H1 (cell line): ENCODE measurements around the gene SRPX. TPM values are rescaled to one million over a fixed set of nuclear protein-coding genes. Genes with fewer than 3 reads are reported as not detected.

Experiments used
- CTCF ChIA-PET: fragments of 300-600 bp; sonication (Branson Sonifier 250); formaldehyde crosslinking; loops from one replicate; lab custom pipeline; 2021; ENCODE audit not compliant: partially characterized antibody; lab: Charles Lee
- POLR2A ChIA-PET: fragments of 300-600 bp; sonication (Branson Sonifier 250); formaldehyde crosslinking; loops from one replicate; lab custom pipeline; 2021; ENCODE audit warnings: inconsistent platforms; ENCODE audit not compliant: partially characterized antibody; lab: Charles Lee
- DNase-seq, 2 experiments: peaks; one replicate each; pipeline versions ENCODE4 v3.0.0 to v3.0.0-alpha.2; 2010 to 2022; ENCODE audit warnings: low spot score in 2 of 2, low read depth in 1 of 2, mixed read lengths in 1 of 2
- FAIRE-seq: peaks from 2 replicates; lab custom pipeline; 2011; peaks lifted over from hg19 to GRCh38; lab: Jason Lieb, UNC
- H2AFZ ChIP-seq: 2 replicates; pipeline ENCODE4 v1.8.1; 2012; ENCODE audit warnings: low read length, inconsistent platforms
- H2AK5ac ChIP-seq: 2 replicates; pipeline ENCODE4 v1.6.1; 2013; ENCODE audit warnings: low read depth, low read length
- H2BK120ac ChIP-seq: replicated peaks from 2 replicates; pipeline ENCODE3; 2013; ENCODE audit warnings: low read depth, low read length, inconsistent platforms
- H2BK12ac ChIP-seq: 2 replicates; pipeline ENCODE4 v1.6.1; 2013; ENCODE audit warnings: low read depth, low read length
- H2BK15ac ChIP-seq: 2 replicates; pipeline ENCODE4 v1.6.1; 2013; ENCODE audit warnings: low read length
- H2BK20ac ChIP-seq: 2 replicates; pipeline ENCODE4 v1.6.1; 2013; ENCODE audit warnings: low read length
- H2BK5ac ChIP-seq: 2 replicates; pipeline ENCODE4 v1.6.1; 2013; ENCODE audit warnings: low read depth, low read length
- H3K14ac ChIP-seq: 2 replicates; pipeline ENCODE4 v1.6.1; 2013; ENCODE audit warnings: inconsistent platforms; ENCODE audit not compliant: insufficient read length
- H3K18ac ChIP-seq: 2 replicates; pipeline ENCODE4 v1.6.1; 2013; ENCODE audit warnings: low read length; ENCODE audit errors: extremely low read depth
- H3K23ac ChIP-seq: 2 replicates; pipeline ENCODE4 v1.6.1; 2013; ENCODE audit warnings: inconsistent platforms; ENCODE audit not compliant: insufficient read length
- H3K23me2 ChIP-seq: 2 replicates; pipeline ENCODE4 v1.6.1; 2013; ENCODE audit warnings: low read depth, low read length
- H3K27ac ChIP-seq: 2 replicates; pipeline ENCODE4 v1.6.1; 2011; ENCODE audit warnings: low read depth, low read length, inconsistent platforms
- H3K27me3 ChIP-seq, 4 experiments: replicated peaks in 1 of 4; 1 replicate in 1 of 4; 2 replicates in 3 of 4; pipeline versions ENCODE4 v1.6.1 to v1.8.1; 2011 to 2013; ENCODE audit warnings: low read length in 3 of 4, mild to moderate bottlenecking in 3 of 4, inconsistent platforms in 2 of 4, mixed read lengths in 2 of 4, moderate library complexity in 1 of 4; ENCODE audit not compliant: control insufficient read depth in 3 of 4, insufficient read depth in 3 of 4; ENCODE audit errors: extremely low read depth in 1 of 4
- H3K36me3 ChIP-seq, 4 experiments: 2 replicates each; pipeline versions ENCODE4 v1.6.1 to v1.8.1; 2011 to 2013; ENCODE audit warnings: mild to moderate bottlenecking in 4 of 4, low read length in 3 of 4, moderate library complexity in 2 of 4, control low read depth in 1 of 4, inconsistent platforms in 1 of 4; ENCODE audit not compliant: insufficient read depth in 4 of 4, control insufficient read depth in 2 of 4
- H3K4ac ChIP-seq: replicated peaks from 2 replicates; pipeline ENCODE3; 2013; ENCODE audit warnings: low read length, low read depth, mixed read lengths, inconsistent platforms; ENCODE audit not compliant: insufficient read length
- H3K4me1 ChIP-seq, 4 experiments: replicated peaks in 1 of 4; 1 replicate in 1 of 4; 2 replicates in 3 of 4; pipeline versions ENCODE4 v1.6.1 to v1.8.1; 2011 to 2013; ENCODE audit warnings: low read length in 3 of 4, inconsistent platforms in 2 of 4, mixed read lengths in 1 of 4; ENCODE audit not compliant: insufficient read depth in 4 of 4, control insufficient read depth in 3 of 4
- H3K4me2 ChIP-seq, 2 experiments: 2 replicates each; pipeline versions ENCODE4 v1.6.1 to v1.8.1; 2011 to 2013; ENCODE audit warnings: low read depth in 2 of 2, low read length in 2 of 2, control low read depth in 1 of 2, inconsistent platforms in 1 of 2, mild to moderate bottlenecking in 1 of 2; ENCODE audit not compliant: insufficient read depth in 1 of 2
- H3K4me3 ChIP-seq, 4 experiments: fragments of 200-600, 300-600 bp in 1 of 4; sonication (generic), shearing (Covaris generic), sonication (Bioruptor Twin) in 1 of 4; 2 replicates each; pipeline versions ENCODE4 v1.5.1 to v1.8.1; 2011 to 2016; ENCODE audit warnings: low read length in 4 of 4, low read depth in 3 of 4, control low read depth in 2 of 4, inconsistent platforms in 2 of 4, mild to moderate bottlenecking in 2 of 4, mixed read lengths in 1 of 4, moderate library complexity in 1 of 4; ENCODE audit not compliant: insufficient read depth in 2 of 4; ENCODE audit errors: extremely low read depth in 1 of 4
- H3K56ac ChIP-seq: replicated peaks from 2 replicates; pipeline ENCODE3; 2013; ENCODE audit warnings: low read depth, mild to moderate bottlenecking, mixed read lengths, low read length, inconsistent platforms; ENCODE audit not compliant: insufficient read length
- H3K79me1 ChIP-seq: 2 replicates; pipeline ENCODE4 v1.6.1; 2013; ENCODE audit warnings: low read depth, low read length, control low read depth
- H3K79me2 ChIP-seq, 2 experiments: 2 replicates each; pipeline versions ENCODE4 v1.6.1 to v1.8.1; 2012 to 2013; ENCODE audit warnings: low read length in 2 of 2, mild to moderate bottlenecking in 2 of 2, inconsistent platforms in 1 of 2; ENCODE audit not compliant: insufficient read depth in 2 of 2, control insufficient read depth in 1 of 2
- H3K9ac ChIP-seq, 4 experiments: replicated peaks in 1 of 4; 1 replicate in 1 of 4; 2 replicates in 3 of 4; pipeline versions ENCODE4 v1.6.1 to v1.8.1; 2011 to 2013; ENCODE audit warnings: low read depth in 3 of 4, low read length in 3 of 4, control low read depth in 2 of 4, mild to moderate bottlenecking in 2 of 4, moderate library complexity in 2 of 4, inconsistent platforms in 1 of 4; ENCODE audit errors: extremely low read depth in 1 of 4
- H3K9me3 ChIP-seq, 2 experiments: 2 replicates each; pipeline versions ENCODE4 v1.6.1 to v1.8.1; 2012 to 2013; ENCODE audit warnings: mild to moderate bottlenecking in 2 of 2, moderate library complexity in 2 of 2, control low read depth in 1 of 2, inconsistent platforms in 1 of 2, low read depth in 1 of 2, low read length in 1 of 2, mixed read lengths in 1 of 2; ENCODE audit not compliant: insufficient read depth in 2 of 2
- H4K20me1 ChIP-seq, 2 experiments: replicated peaks in 1 of 2; 2 replicates each; pipeline versions ENCODE3 to v1.8.1; 2011 to 2013; ENCODE audit warnings: inconsistent platforms in 2 of 2, low read length in 2 of 2, mild to moderate bottlenecking in 1 of 2; ENCODE audit not compliant: insufficient read depth in 2 of 2, control insufficient read depth in 1 of 2
- H4K5ac ChIP-seq: 2 replicates; pipeline ENCODE4 v1.6.1; 2013; ENCODE audit warnings: low read length, low read depth, mixed read lengths, inconsistent platforms; ENCODE audit not compliant: insufficient read length
- H4K8ac ChIP-seq: 2 replicates; pipeline ENCODE4 v1.8.0; 2013; ENCODE audit warnings: mild to moderate bottlenecking, moderate library complexity, low read length, inconsistent platforms; ENCODE audit not compliant: insufficient read depth; ENCODE audit errors: extremely low read depth
- H4K91ac ChIP-seq: replicated peaks from 2 replicates; pipeline ENCODE3; 2013; ENCODE audit warnings: low read length, mixed read lengths, inconsistent platforms; ENCODE audit not compliant: insufficient read length
- EZH2 ChIP-seq: fragments of 200-600 bp; sonication (generic); IDR thresholded peaks from 2 replicates; pipeline ENCODE4 v1.7.1; 2012; ENCODE audit warnings: low read depth, mild to moderate bottlenecking, moderate library complexity, low read length, inconsistent platforms; ENCODE audit not compliant: severe bottlenecking
- GABPA ChIP-seq: IDR thresholded peaks from 2 replicates; pipeline ENCODE4 v1.6.1; 2011; ENCODE audit warnings: mild to moderate bottlenecking, low read length, moderate library complexity, borderline replicate concordance; ENCODE audit not compliant: insufficient read depth
- MAFK ChIP-seq: IDR thresholded peaks from 2 replicates; pipeline ENCODE4 v1.6.1; 2012; ENCODE audit warnings: low read depth, mild to moderate bottlenecking, improper control_type of control experiment, low read length
- RBBP5 ChIP-seq: IDR thresholded peaks from 2 replicates; pipeline ENCODE4 v1.7.1; 2012; ENCODE audit warnings: low read depth, mild to moderate bottlenecking, inconsistent platforms, low read length, moderate library complexity, borderline replicate concordance
- TAF1 ChIP-seq: IDR thresholded peaks from 2 replicates; pipeline ENCODE4 v1.6.1; 2011; ENCODE audit warnings: mild to moderate bottlenecking, low read depth, low read length
- WGBS, 2 experiments: shearing (Covaris generic) in 1 of 2; methylation state at CpG; one replicate each; pipeline versions ENCODE4 v1.1.6 to v1.1.7; 2013 to 2015; ENCODE audit warnings: low lambda C conversion rate in 2 of 2, mixed read lengths in 2 of 2, inconsistent platforms in 1 of 2, low coverage in 1 of 2, missing lambda C conversion rate in 1 of 2; ENCODE audit not compliant: insufficient replicate concordance in 2 of 2, insufficient coverage in 1 of 2, insufficient read length in 1 of 2; ENCODE audit errors: extremely low coverage in 1 of 2, missing lambda C conversion rate in 1 of 2; 5-methylcytosine and 5-hydroxymethylcytosine counted together
- polyA plus RNA-seq, 7 experiments: library from polyadenylated mRNA; depleted of rRNA in 3 of 7; stranded (reverse) in 5 of 7; unstranded in 2 of 7; fragments of >200 nt in 5 of 7; fragments of 200-250 nt in 2 of 7; gene quantifications; 1 replicate in 5 of 7; 2 replicates in 1 of 7; 4 replicates in 1 of 7; pipeline versions ENCODE4 v1.2.1 to v1.2.3, GENCODE V29; 2011 to 2013; ENCODE audit warnings: missing spikeins in 2 of 7, mixed read lengths in 2 of 7
- total RNA-seq: library from RNA; stranded (reverse); fragmentation: NEBNext Ultra II Directional; extraction: Animal tissue kit (Norgen Biotek cat#: 25700); gene quantifications from 2 replicates; pipeline ENCODE4 v1.2.1, GENCODE V29; 2021

SRPX gene
- total and polyA plus RNA-seq, 2 of the 8 experiments (the other 6 are each of a cell fraction or from before 2014, with no cell fraction given) = 7.6 to 10.4 TPM

DNA sequence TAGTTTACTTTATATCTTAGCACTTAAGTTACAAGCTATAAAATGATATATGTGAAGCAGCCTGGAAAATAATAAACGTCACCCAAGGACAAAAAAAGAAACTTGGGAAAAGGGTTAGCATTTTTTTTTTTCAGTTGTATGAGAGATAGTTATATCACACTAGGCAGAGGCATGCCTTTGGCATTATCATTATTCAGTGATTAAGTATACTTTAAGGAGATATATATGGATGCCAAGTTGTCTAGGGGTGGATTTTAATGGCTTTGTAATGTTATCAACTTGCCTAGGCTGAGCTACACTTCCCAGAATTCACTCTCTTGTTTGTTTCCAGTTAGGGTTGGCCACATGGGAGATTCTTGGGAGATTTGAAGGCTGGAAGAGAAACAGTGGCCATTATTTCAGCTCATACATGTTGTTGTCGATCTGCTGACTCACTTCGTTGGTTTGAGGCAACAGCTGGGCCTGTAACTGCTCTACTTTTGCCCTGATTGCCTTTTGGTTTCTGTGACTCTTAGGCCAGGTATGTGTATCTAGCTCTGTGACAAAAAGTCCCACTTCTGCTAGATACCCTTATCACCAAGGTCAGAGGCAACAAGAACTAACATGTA lies 11.5 kb upstream of the SRPX start:
- Histone ChIP-seq H3K4ac (no peak overlapping the region), H3K4me2 (no peak overlapping the region), H3K9me3 (no peaks in the 10 kb centered on the region), H2BK120ac (no peak overlapping the region), H2BK15ac (no peak overlapping the region), H3K14ac (no peak overlapping the region)
- WGBS, 2 experiments = 95% methylated on average over 3 of the region's 3 CpGs; no CpG with 5 or more reads in 1 of the 2 experiments
- TF ChIP-seq RBBP5 = no peak
- no peak for TF ChIP-seq TAF1
- TF ChIP-seq GABPA = no peak
- no peak for TF ChIP-seq EZH2
- TF ChIP-seq MAFK = no peak
- TF ChIP-seq, all 59 proteins: peak for 0
- Histone ChIP-seq H3K79me1 (no peaks in the 10 kb centered on the region), H3K23me2 (no peaks in the 10 kb centered on the region), H4K91ac (no peak overlapping the region), H3K27ac (no peak overlapping the region), H3K79me2 (no peaks in the 10 kb centered on the region), H4K20me1 (no peaks in the 10 kb centered on the region), H3K4me1 (no peaks in the 10 kb centered on the region), H4K5ac (no peak overlapping the region), H3K56ac (no peak overlapping the region), H3K4me3 (no peak overlapping the region), H3K36me3 (no peaks in the 10 kb centered on the region), H2BK5ac (no peak overlapping the region), H2BK12ac (no peak overlapping the region), H3K9ac (no peak overlapping the region), H2BK20ac (no peak overlapping the region), H4K8ac (no peak overlapping the region), H3K23ac (no peak overlapping the region), H2AK5ac (no peak overlapping the region), H3K27me3 (no peaks in the 10 kb centered on the region), H3K18ac (no peak overlapping the region), H2AFZ (no peak overlapping the region)
- DNase-seq = no peak
- ChIA-PET POLR2A (interaction anchor here (0.8 kb wide), 1 partner anchor 12 kb away, joined by 3 read pairs; the partner anchor contains the start of gene SRPX), CTCF (interaction anchor here (1.6 to 2.4 kb wide), 2 partner anchors 17 to 95 kb away, joined by 3 to 5 read pairs; partner anchors contain the start of gene RPGR)
- no peak for FAIRE-seq
